ENCODE results near the gene KCMF1.
A peak's percentile ranks its signal among the peaks of the same experiment; 100 is the strongest.

KCMF1 gene

DNA sequence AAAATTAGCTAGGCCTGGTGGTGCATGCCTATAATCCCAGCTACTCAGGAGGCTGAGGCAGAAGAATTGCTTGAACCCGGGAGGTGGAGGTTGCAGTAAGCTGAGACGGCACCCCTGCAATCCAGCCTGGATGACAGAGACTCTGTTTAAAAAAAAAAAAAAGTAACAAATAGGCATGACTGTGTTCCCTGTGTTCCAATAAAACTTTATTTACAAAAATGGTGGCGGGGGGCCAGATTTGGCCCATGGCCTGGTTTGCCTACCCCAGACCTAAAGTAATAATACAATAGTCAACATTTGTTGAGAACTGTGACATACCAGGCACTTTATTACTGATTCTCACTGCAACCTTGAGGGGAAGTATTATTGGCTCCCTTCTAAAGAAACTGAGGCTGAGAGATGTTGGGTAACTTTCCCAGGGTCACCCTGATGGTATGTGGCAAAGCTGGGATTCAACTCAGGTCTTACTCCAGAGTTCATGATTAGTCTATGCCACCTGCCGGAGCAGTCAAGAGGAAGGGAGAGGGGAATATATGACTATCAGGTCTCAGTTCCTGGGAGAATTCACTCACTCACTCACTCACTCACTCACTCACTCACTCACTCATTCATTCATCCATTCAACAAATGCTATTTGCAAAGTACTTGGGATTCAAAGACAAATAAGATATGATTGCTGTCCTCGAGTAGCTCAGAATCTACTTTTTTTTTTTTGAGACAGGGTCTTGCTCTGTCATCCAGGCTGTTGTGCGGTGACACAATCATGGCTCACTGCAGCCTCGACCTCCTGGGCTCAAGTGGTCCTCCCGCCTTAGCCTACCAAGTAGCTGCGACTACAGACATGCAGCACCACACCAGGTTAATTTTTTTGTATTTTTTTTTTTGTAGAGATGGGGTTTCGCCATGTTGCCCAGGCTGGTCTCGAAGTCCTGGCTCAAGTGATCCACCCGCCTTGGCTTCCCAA lies 14.3 kb upstream of the KCMF1 start:
- no peak for DNase-seq

DNA sequence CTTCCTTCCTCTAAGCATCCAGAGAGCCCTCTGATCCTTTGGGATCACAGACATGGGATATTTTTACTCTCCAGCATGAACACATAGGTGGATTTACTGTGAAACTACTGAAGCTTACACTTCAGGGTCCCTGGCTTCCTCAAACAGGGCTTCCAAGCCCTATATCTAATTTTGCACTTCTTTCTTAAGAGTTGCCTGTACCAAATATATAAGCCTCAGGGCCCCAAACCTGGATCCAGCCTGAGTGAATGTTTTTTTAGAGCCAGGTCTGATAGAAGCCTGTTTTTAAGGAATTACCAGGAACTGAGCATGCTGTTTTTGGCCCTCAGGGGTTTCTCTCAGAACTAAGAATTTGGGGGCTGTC lies 13.2 kb upstream of the KCMF1 start:
- no peak for DNase-seq

- peak; percentile 77 for DNase-seq
Measured at GRCh38 chr2:84958135-84959059, 12.6 kb upstream of the KCMF1 start.

GRCh38 chr2:84959095-84959565 lies 11.8 kb upstream of the KCMF1 start:
- DNase-seq = peak; percentile 87

GRCh38 chr2:84959566-84960506 lies 11.1 kb upstream of the KCMF1 start:
- peak; percentile 32 for DNase-seq

DNA sequence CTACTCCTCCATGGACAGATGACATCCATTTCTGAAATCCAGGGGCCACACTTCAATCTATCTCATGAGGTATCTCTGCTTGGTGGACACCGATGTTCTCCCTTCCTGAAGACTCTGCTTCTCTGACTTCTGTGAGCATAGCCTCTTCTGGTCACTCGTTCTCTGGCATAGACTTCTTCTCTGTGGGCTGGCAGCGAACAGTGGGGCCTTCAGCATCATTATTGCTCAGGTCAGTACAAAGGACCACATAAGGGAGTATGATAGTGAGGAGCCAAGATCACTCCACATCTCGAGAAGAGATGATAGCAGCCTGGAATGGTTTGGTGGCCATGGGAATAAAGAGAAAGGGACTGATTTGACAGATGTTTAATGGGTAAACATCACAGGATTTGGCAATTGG lies 8.0 kb upstream of the KCMF1 start:
- no peak for DNase-seq

GRCh38 chr2:84963323-84963691 lies 7.7 kb upstream of the KCMF1 start:
- DNase-seq = no peak

- DNase-seq = peak; percentile 96
Measured at GRCh38 chr2:84963692-84964405, 7.1 kb upstream of the KCMF1 start.

- no peak for DNase-seq
Measured at GRCh38 chr2:84964406-84965191, 6.4 kb upstream of the KCMF1 start.

- no peak for DNase-seq
Measured at GRCh38 chr2:84965192-84965516, 5.8 kb upstream of the KCMF1 start.

DNA sequence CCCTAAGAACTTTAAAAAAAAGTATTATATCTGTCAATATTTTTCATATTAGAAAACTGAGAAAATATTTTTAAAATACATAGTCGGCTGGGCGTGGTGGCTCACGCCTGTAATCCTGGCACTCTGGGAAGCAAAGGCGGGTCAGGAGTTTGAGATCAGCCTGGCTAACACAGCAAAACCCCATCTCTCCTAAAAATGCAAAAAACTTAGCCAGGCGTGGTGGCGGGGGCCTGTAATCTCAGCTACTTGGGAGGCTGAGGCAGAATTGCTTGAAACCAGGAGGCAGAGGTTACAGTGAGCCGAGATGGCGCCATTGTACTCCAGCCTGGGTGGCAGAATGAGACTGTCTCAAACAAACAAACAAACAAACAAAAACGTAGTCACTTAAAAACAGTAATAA lies 5.1 kb upstream of the KCMF1 start:
- no peak for DNase-seq

DNA sequence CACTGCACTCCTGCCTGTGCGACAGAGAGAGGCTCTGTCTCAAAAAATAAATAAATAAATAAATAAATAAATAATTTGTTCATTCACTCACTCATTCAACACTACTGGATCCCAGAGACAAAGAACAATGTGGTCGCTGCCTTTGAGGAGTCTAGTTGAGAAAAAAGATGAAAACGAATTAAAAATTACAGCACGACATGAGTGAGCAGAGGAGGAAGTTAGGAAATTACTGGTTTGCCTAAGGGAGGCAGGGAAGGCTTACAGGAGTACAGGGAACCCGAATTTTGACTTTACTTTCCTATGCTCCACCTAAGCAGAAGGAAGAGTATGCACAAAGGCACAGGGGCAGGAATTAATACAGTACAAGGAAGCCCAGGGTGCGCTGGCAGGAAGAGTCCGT lies 4.2 kb upstream of the KCMF1 start:
- no peak for DNase-seq

- peak; percentile 13 for DNase-seq
Measured at GRCh38 chr2:84969511-84970209, 1.3 kb upstream of the KCMF1 start.

- DNase-seq = peak; percentile 47
Measured at GRCh38 chr2:84970210-84970867, 622 bp upstream of the KCMF1 start.

DNA sequence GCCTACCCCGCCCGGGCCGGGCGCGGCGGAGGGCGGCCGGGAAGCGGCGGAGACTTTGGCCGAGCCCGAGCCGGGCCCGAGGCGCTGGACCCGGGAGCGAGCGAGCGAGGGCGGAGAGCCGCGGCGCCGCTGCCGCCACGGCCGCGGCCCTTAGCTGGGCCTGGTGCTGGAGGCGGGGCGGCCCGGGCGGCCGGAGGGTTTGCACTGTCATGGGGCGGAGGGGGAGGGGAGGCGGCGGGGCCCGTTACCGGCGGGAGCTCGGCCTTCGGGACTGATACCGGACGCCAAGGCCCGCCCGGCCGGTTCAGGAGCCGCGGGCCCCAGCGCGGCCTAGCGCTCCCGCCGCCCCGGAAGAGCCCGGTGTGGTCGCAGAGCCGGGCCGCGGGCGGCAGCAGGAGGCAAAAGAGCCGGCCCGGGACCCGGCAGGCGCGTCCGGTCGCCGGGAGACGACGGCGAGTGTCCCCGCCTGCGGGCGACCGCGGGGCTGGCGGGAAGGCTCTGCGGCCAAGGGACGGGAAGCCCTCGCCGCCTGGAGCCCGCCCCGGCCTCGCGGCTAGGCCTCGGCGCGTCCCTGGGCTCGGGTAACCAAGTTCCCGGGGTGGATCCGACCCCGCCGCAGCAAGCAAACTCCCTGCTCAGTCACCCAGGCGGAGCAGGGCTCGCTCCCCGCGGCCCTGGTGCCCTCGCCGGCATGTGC lies 697 bp downstream of the KCMF1 start:
- DNase-seq = peak; percentile 50

DNA sequence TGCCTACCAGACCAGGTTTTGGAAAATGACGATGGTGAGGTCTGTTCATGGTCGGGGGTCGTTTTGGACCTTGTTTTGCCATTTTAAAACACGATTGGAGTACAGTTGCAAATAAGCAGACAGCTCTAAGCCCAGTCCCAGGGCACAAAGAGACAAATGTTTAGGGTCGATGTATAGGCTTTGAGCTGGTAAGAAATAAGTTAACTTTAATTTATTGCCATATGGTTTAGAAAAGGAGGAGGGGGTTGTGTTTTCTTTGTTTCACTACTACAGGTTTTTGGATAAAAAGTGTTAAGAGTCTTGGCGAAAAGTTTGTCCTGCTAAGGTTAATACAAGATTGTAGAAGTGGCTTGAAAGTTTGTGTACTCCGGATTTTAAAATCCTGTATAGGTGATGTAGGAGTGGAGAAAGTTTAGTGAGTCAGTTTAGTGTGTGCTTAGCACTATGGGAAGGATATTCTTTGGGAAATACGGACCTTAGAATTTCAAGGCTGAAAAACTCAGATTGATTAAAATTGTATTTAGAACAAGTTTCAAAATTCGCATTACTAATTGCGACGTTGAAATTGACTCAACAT lies 1.3 kb downstream of the KCMF1 start:
- DNase-seq = peak; percentile 22

DNA sequence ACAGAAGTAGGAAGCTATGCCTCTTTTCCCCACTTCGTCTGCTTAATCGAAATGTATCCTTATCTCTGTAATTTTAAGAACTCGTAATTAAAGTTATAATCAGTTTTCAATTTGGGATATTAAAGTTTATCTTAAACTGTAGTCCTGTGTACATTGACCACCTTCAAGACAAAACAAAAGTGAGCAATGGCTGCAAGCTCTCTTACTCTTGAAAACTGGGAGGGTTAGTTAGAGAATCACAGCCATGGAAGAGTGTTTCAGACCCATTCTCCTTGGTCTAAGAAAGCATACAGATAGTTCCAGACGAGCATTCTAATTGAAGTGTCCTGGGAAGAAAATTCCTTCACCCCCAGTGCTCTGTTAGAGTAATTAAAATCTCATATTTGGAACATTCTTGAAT lies 2.0 kb downstream of the KCMF1 start:
- no peak for DNase-seq

- no peak for DNase-seq
Measured at GRCh38 chr2:84980263-84980983, 9.5 kb downstream of the KCMF1 start.

All from HCEC 1CT (cell line).